Measurements from ENCODE around the gene AP3B1. TPM values are rescaled to one million over a fixed set of nuclear protein-coding genes. Genes with fewer than 3 reads are reported as not detected.

The AP3B1 gene
- total and polyA plus RNA-seq, 2 of the 8 experiments (the other 6 are each of a cell fraction or from before 2014, with no cell fraction given) = 45.8 to 48.3 TPM

- H3K23me2 ChIP-seq (ENCODE audit: low read depth, low read length) = no peaks in the 10 kb centered on the region; the same call in 1 of the 2 replicates
- H3K4ac ChIP-seq (replicated peaks; ENCODE audit: insufficient read length, low read depth, low read length) = no peak overlapping the region
- H3K4me2 ChIP-seq (ENCODE audit: insufficient read depth in 1 of 2, low read depth in 2 of 2, low read length in 2 of 2) = no peak overlapping the region
- no peak overlapping the region for H2AK5ac ChIP-seq (ENCODE audit: low read depth, low read length)
- ChIA-PET CTCF (ENCODE audit: partially characterized antibody) (interaction anchor here (0.6 to 1.0 kb wide), 2 partner anchors 179 to 267 kb away, joined by 3 read pairs; no protein-coding TSS in a partner anchor), POLR2A (ENCODE audit: partially characterized antibody) (interaction anchor here (1.2 kb wide), 1 partner anchor 15 kb away, joined by 3 read pairs; no protein-coding TSS in a partner anchor)
- no peaks in the 10 kb centered on the region for H3K27me3 ChIP-seq (replicated peaks in 1 of 4; ENCODE audit: control insufficient read depth in 3 of 4, extremely low read depth in 1 of 4, insufficient read depth in 3 of 4, low read length in 3 of 4)
- no peaks in the 10 kb centered on the region for H3K4me1 ChIP-seq (replicated peaks in 1 of 4; ENCODE audit: control insufficient read depth in 3 of 4, insufficient read depth in 4 of 4, low read length in 3 of 4)
- H4K8ac ChIP-seq (ENCODE audit: extremely low read depth, insufficient read depth, low read length) = no peak overlapping the region
- H3K23ac ChIP-seq (ENCODE audit: insufficient read length) = no peak overlapping the region
- no peaks in the 10 kb centered on the region for H3K9me3 ChIP-seq (ENCODE audit: insufficient read depth in 2 of 2, low read depth in 1 of 2, low read length in 1 of 2)
- no peak overlapping the region for H3K14ac ChIP-seq (ENCODE audit: insufficient read length)
- H3K79me2 ChIP-seq (ENCODE audit: control insufficient read depth in 1 of 2, insufficient read depth in 2 of 2, low read length in 2 of 2) = no peaks in the 10 kb centered on the region
- no peak overlapping the region for H2AFZ ChIP-seq (ENCODE audit: low read length)
- no peak overlapping the region for H3K18ac ChIP-seq (ENCODE audit: extremely low read depth, low read length)
- 97% methylated on average over 8 of the region's 8 CpGs; no CpG with 5 or more reads in 1 of the 2 experiments for WGBS, 2 experiments (ENCODE audit: extremely low coverage in 1 of 2, insufficient coverage in 1 of 2, insufficient read length in 1 of 2, insufficient replicate concordance in 2 of 2, low coverage in 1 of 2, low lambda C conversion rate in 2 of 2, missing lambda C conversion rate in 1 of 2)
- no peak overlapping the region for H3K9ac ChIP-seq (replicated peaks in 1 of 4; ENCODE audit: extremely low read depth in 1 of 4, low read depth in 3 of 4, low read length in 3 of 4)
- FAIRE-seq (no peak), DNase-seq (ENCODE audit: low read depth in 1 of 2, low spot score in 2 of 2) (no peak)
- H3K56ac ChIP-seq (replicated peaks; ENCODE audit: insufficient read length, low read depth, low read length) = no peak overlapping the region
- no peak overlapping the region for H3K4me3 ChIP-seq (ENCODE audit: extremely low read depth in 1 of 4, insufficient read depth in 2 of 4, low read depth in 3 of 4, low read length in 4 of 4)
- no peaks in the 10 kb centered on the region; the same call in 1 of the 2 replicates for H3K79me1 ChIP-seq (ENCODE audit: low read depth, low read length)
- no peak overlapping the region for H3K27ac ChIP-seq (ENCODE audit: low read depth, low read length)
- peaks cover 0 to 3% of the 10 kb centered on the region in 2 experiments for H4K20me1 ChIP-seq (replicated peaks in 1 of 2; ENCODE audit: control insufficient read depth in 1 of 2, insufficient read depth in 2 of 2, low read length in 2 of 2)
- H2BK20ac ChIP-seq (ENCODE audit: low read length) = no peak overlapping the region
- no peak overlapping the region for H4K91ac ChIP-seq (replicated peaks; ENCODE audit: insufficient read length, low read length)
- H2BK120ac ChIP-seq (replicated peaks; ENCODE audit: low read depth, low read length) = no peak overlapping the region
- H3K36me3 ChIP-seq (ENCODE audit: control insufficient read depth in 2 of 4, insufficient read depth in 4 of 4, low read length in 3 of 4) = no peaks in the 10 kb centered on the region; a peak in 1 of 8 replicates
- no peak overlapping the region for H2BK5ac ChIP-seq (ENCODE audit: low read depth, low read length)
- no peak overlapping the region for H2BK12ac ChIP-seq (ENCODE audit: low read depth, low read length)
- no peak overlapping the region for H4K5ac ChIP-seq (ENCODE audit: insufficient read length, low read depth, low read length)
- H2BK15ac ChIP-seq (ENCODE audit: low read length) = no peak overlapping the region
- TF ChIP-seq NRF1 (IDR thresholded peaks at IDR 0.05; ENCODE audit: low read depth, low read length) = no peak
- TF ChIP-seq CBX8 (IDR thresholded peaks at IDR 0.05; ENCODE audit: borderline replicate concordance, low read depth, low read length) = no peak
- no peak for TF ChIP-seq CHD1 (IDR thresholded peaks at IDR 0.05; ENCODE audit: low read depth, low read length)
- TF ChIP-seq HDAC2 (IDR thresholded peaks at IDR 0.05; ENCODE audit: borderline replicate concordance in 1 of 2, low read depth in 2 of 2, low read length in 2 of 2) = no peak
- TF ChIP-seq SAP30 (IDR thresholded peaks at IDR 0.05; ENCODE audit: insufficient read depth, insufficient replicate concordance, low read length) = no peak
- no peak for TF ChIP-seq KDM5A (IDR thresholded peaks at IDR 0.05; ENCODE audit: low read length)
- no peak for TF ChIP-seq TCF12 (IDR thresholded peaks at IDR 0.05; ENCODE audit: low read depth, low read length)
- no peak for TF ChIP-seq SP1 (IDR thresholded peaks at IDR 0.05; ENCODE audit: low read depth, low read length)
- TF ChIP-seq JUND (IDR thresholded peaks at IDR 0.05; ENCODE audit: low read length) = no peak
- TF ChIP-seq ZNF274 (IDR thresholded peaks at IDR 0.05; ENCODE audit: borderline replicate concordance, extremely low read depth, low read length) = no peak
- no peak for TF ChIP-seq RBBP5 (IDR thresholded peaks at IDR 0.05; ENCODE audit: borderline replicate concordance, low read depth, low read length)
- no peak for TF ChIP-seq ASH2L (IDR thresholded peaks at IDR 0.05; ENCODE audit: low read length)
- no peak for TF ChIP-seq BCL11A (IDR thresholded peaks at IDR 0.05; ENCODE audit: low read depth in 2 of 2, low read length in 2 of 2)
- no peak for TF ChIP-seq EGR1 (IDR thresholded peaks at IDR 0.05; ENCODE audit: borderline replicate concordance, low read depth, low read length)
- no peak for TF ChIP-seq CHD2 (IDR thresholded peaks at IDR 0.05; ENCODE audit: low read length)
- TF ChIP-seq TAF1 (IDR thresholded peaks at IDR 0.05; ENCODE audit: low read depth, low read length) = no peak
Measured at GRCh38 chr5:78245136-78245535, 49.4 kb downstream of the AP3B1 start.

Measured in H1 (cell line).